ENCODE measurements around the gene TAF6.

TAF6 gene

GRCh38 chr7:100119072-100119969 lies at the start of gene TAF6, which contains the start of gene CNPY4:
Gene TAF6 (minus strand): TSS chr7:100119358. CDS start chr7:100114209, 5,149 bp downstream.
Gene CNPY4 (plus strand): TSS chr7:100119634. CDS start chr7:100119745, 111 bp downstream.
- peak; percentile 91 for DNase-seq (ENCODE audit: low read depth)

GRCh38 chr7:100167912-100168323 lies 48.8 kb upstream of the TAF6 start:
- no peak for DNase-seq (ENCODE audit: low read depth)

GRCh38 chr7:100166970-100167911 lies 48.1 kb upstream of the TAF6 start:
- no peak for DNase-seq (ENCODE audit: low read depth)

- DNase-seq (ENCODE audit: low read depth) = no peak
Observed at GRCh38 chr7:100166317-100166940, 47.3 kb upstream of the TAF6 start.

GRCh38 chr7:100163871-100164270 lies 44.7 kb upstream of the TAF6 start:
- DNase-seq (ENCODE audit: low read depth) = no peak

- no peak for DNase-seq (ENCODE audit: low read depth)
Observed at GRCh38 chr7:100163006-100163531, 43.9 kb upstream of the TAF6 start.

- no peak for DNase-seq (ENCODE audit: low read depth)
Observed at GRCh38 chr7:100160067-100160466, 40.9 kb upstream of the TAF6 start.

GRCh38 chr7:100159099-100159623 lies 40.0 kb upstream of the TAF6 start:
- DNase-seq (ENCODE audit: low read depth) = no peak

GRCh38 chr7:100158229-100159098 lies 39.3 kb upstream of the TAF6 start, which contains the start of gene TRAPPC14:
Gene TRAPPC14 (minus strand): TSS chr7:100158723. CDS start chr7:100158499, 224 bp downstream.
- DNase-seq (ENCODE audit: low read depth) = peak; percentile 90

GRCh38 chr7:100157334-100158228 lies 38.4 kb upstream of the TAF6 start:
- DNase-seq (ENCODE audit: low read depth) = no peak

- no peak for DNase-seq (ENCODE audit: low read depth)
Observed at GRCh38 chr7:100157069-100157333, 37.8 kb upstream of the TAF6 start.

GRCh38 chr7:100156331-100157068 lies 37.3 kb upstream of the TAF6 start:
- no peak for DNase-seq (ENCODE audit: low read depth)

GRCh38 chr7:100155553-100156317 lies 36.6 kb upstream of the TAF6 start:
- DNase-seq (ENCODE audit: low read depth) = no peak

GRCh38 chr7:100154651-100155491 lies 35.7 kb upstream of the TAF6 start:
- DNase-seq (ENCODE audit: low read depth) = no peak

GRCh38 chr7:100153708-100154535 lies 34.8 kb upstream of the TAF6 start:
- no peak for DNase-seq (ENCODE audit: low read depth)

- no peak for DNase-seq (ENCODE audit: low read depth)
Observed at GRCh38 chr7:100152937-100153666, 33.9 kb upstream of the TAF6 start.
